Pancreas (tissue), 10 donors: Measurements from ENCODE around the gene DHRSX. TPM values are rescaled to one million over a fixed set of nuclear protein-coding genes. Genes with fewer than 3 reads are reported as not detected.
"Not testable (repeated sequence)": the region's sequence is repeated elsewhere in the genome, so short reads cannot be mapped to it uniquely, and the experiment has no call there.

Experiments
- ATAC-seq, 4 donors: fragments of 200-7000 bp; cut with Tn5 transposase; one replicate each; pipeline versions ENCODE4 v1.8.0 to v1.9.1; 2020; ENCODE audit warnings: mild to moderate bottlenecking in 4 of 4, moderate library complexity in 4 of 4
- DNase-seq, 6 donors: peaks; one replicate each; pipeline ENCODE4 v3.0.0-alpha.2; 2020
- FAIRE-seq: peaks from 2 replicates; lab custom pipeline; 2012; peaks lifted over from hg19 to GRCh38; lab: Jason Lieb, UNC
- H3K27ac ChIP-seq, 4 donors: fragments of 200-600 bp; sonication (generic); 1 replicate in 3 of 4; 2 replicates in 1 of 4; pipeline versions ENCODE4 v1.5.0 to v1.8.0; 2020
- H3K27me3 ChIP-seq, 4 donors: fragments of 200-600 bp; one replicate each; pipeline ENCODE4 v1.8.0; 2021
- H3K36me3 ChIP-seq, 3 donors: fragments of 200-600 bp; sonication (generic) in 1 of 3; one replicate each; pipeline versions ENCODE4 v1.5.0 to v1.8.0; 2020 to 2021
- H3K4me1 ChIP-seq, 3 donors: fragments of 200-600 bp; one replicate each; pipeline ENCODE4 v1.8.0; 2021
- H3K4me3 ChIP-seq, 4 donors: fragments of 200-600 bp; sonication (generic) in 2 of 4; one replicate each; pipeline versions ENCODE4 v1.5.0 to v1.8.0; 2020 to 2021
- H3K9me3 ChIP-seq, 4 donors: fragments of 200-600 bp; one replicate each; pipeline ENCODE4 v1.8.0; 2021
- CTCF ChIP-seq, 4 donors: fragments of 200-600 bp; sonication (generic) in 3 of 4; IDR thresholded peaks; one replicate each; pipeline versions ENCODE4 v1.5.0 to v1.8.0; 2021; ENCODE audit warnings: antibody characterized with exemption in 4 of 4
- WGBS, 2 donors: extraction: QIAGEN DNeasy Blood & Tissue Kit; methylation state at CpG; one replicate each; pipeline ENCODE4 v1.1.7; 2013; 5-methylcytosine and 5-hydroxymethylcytosine counted together
- intact Hi-C, 3 donors: fragments of 100-400 bp; cut with DNase I; formaldehyde crosslinking; loops; one replicate each; pipeline versions ENCODE4 v1.11.1 to v1.14.2; 2022
- polyA plus RNA-seq, 2 donors: library from polyadenylated mRNA; stranded (reverse); fragments of 200-250 nt; gene quantifications; one replicate each; pipeline ENCODE4 v1.2.3, GENCODE V29; 2013
- total RNA-seq, 6 donors: library from RNA; stranded (reverse); fragmentation: NEBNext Ultra II Directional in 4 of 6; extraction: Animal tissue kit (Norgen Biotek cat#: 25700) in 4 of 6; gene quantifications; one replicate each; pipeline versions ENCODE4 v1.2.1 to v1.2.4, GENCODE V29; 2021 to 2023
- donor health status: healthy with polysubstance abuse.
- donor health status: DM: no; HTN: no; CAD: no; lungs with moderate emphysema.
- donor health status: DM: no; HTN: no; CAD: no.
- donor health status: control.
- donor health status: control.
- donor health status: Bipolar disorder and iron deficiency.
- donor health status: DM: yes; HTN: yes; CAD: no.
- donor health status: DM: no; HTN: no; CAD: no.
- donor health status: DM: no; HTN: no; CAD: no.
- donor health status: DM: yes; HTN: yes; CAD: no.

Gene DHRSX
- total and polyA plus RNA-seq, 8 donors = 8.1 to 26.5 (median 17.2) TPM

- no peak for TF ChIP-seq CTCF (IDR thresholded peaks at IDR 0.05)
- no peaks in the 10 kb centered on the region for H3K9me3 ChIP-seq
- ATAC-seq (no peak), FAIRE-seq (no peak), DNase-seq (no peak)
- 92 to 98% methylated on average over 8 of the region's 8 CpGs for WGBS, 2 donors
- H3K4me1 ChIP-seq = no peaks in the 10 kb centered on the region
- no peaks in the 10 kb centered on the region for H3K36me3 ChIP-seq
- H3K27ac ChIP-seq = no peak overlapping the region
- no peaks in the 10 kb centered on the region for H3K27me3 ChIP-seq
- no peak overlapping the region for H3K4me3 ChIP-seq
- intact Hi-C loops = no loop called here
Measured at GRCh38 chrX:2520539-2520938, 19.8 kb upstream of the DHRSX start.

GRCh38 chrX:2519638-2520037 is 18.9 kb upstream of the DHRSX start:
- H3K4me1 ChIP-seq, H3K9me3 ChIP-seq, H3K27me3 ChIP-seq, FAIRE-seq, intact Hi-C loops, ATAC-seq, H3K4me3 ChIP-seq, DNase-seq, H3K27ac ChIP-seq, H3K36me3 ChIP-seq: not testable (repeated sequence)
- 55 to 56% methylated on average over 3 of the region's 3 CpGs for WGBS, 2 donors

- no peak for TF ChIP-seq CTCF (IDR thresholded peaks at IDR 0.05)
- DNase-seq = no peak
- WGBS, 2 donors = 80 to 84% methylated on average over 6 of the region's 6 CpGs
- no peaks in the 10 kb centered on the region for H3K27me3 ChIP-seq
- no peak for ATAC-seq
- no peaks in the 10 kb centered on the region for H3K36me3 ChIP-seq
- no peak overlapping the region for H3K4me3 ChIP-seq
- H3K9me3 ChIP-seq = no peaks in the 10 kb centered on the region
- H3K4me1 ChIP-seq = no peaks in the 10 kb centered on the region
- FAIRE-seq = no peak
- no peak overlapping the region for H3K27ac ChIP-seq
- intact Hi-C loops = no loop called here
Measured at GRCh38 chrX:2517055-2517454, 16.3 kb upstream of the DHRSX start.

GRCh38 chrX:2516623-2517022 is 15.8 kb upstream of the DHRSX start:
- no peaks in the 10 kb centered on the region for H3K27me3 ChIP-seq
- intact Hi-C loops = no loop called here
- H3K9me3 ChIP-seq = no peaks in the 10 kb centered on the region
- no peak overlapping the region for H3K4me3 ChIP-seq
- whole genome bisulfite sequencing, 2 donors = 91 to 94% methylated on average over 5 of the region's 5 CpGs
- no peak for TF ChIP-seq CTCF (IDR thresholded peaks at IDR 0.05)
- no peaks in the 10 kb centered on the region for H3K36me3 ChIP-seq
- ATAC-seq (no peak), DNase-seq (no peak), FAIRE-seq (no peak)
- no peak overlapping the region for H3K27ac ChIP-seq
- no peaks in the 10 kb centered on the region for H3K4me1 ChIP-seq

GRCh38 chrX:2514131-2514530 is 13.4 kb upstream of the DHRSX start:
- WGBS, 2 donors = 61 to 67% methylated on average over 5 of the region's 5 CpGs
- Histone ChIP-seq H3K4me3 (no peak overlapping the region), H3K9me3 (no peaks in the 10 kb centered on the region), H3K4me1 (no peaks in the 10 kb centered on the region), H3K27me3 (no peaks in the 10 kb centered on the region), H3K36me3 (no peaks in the 10 kb centered on the region), H3K27ac (no peak overlapping the region)
- FAIRE-seq (no peak), DNase-seq (no peak), ATAC-seq (no peak)
- intact Hi-C loops = no loop called here
- TF ChIP-seq CTCF (IDR thresholded peaks at IDR 0.05) = no peak
